GM10266 (cell line): ENCODE results near the gene C12orf57.

Source experiments
- DNase-seq: peaks from one replicate; pipeline ENCODE4 v3.0.0; 2012; ENCODE audit errors: extremely low spot score
- CTCF ChIP-seq: IDR thresholded peaks from 2 replicates; pipeline ENCODE4 v1.5.1; 2012; ENCODE audit warnings: mild to moderate bottlenecking, low read depth; ENCODE audit not compliant: control insufficient read depth, insufficient read depth; ENCODE audit errors: missing control alignments

Gene C12orf57

DNA sequence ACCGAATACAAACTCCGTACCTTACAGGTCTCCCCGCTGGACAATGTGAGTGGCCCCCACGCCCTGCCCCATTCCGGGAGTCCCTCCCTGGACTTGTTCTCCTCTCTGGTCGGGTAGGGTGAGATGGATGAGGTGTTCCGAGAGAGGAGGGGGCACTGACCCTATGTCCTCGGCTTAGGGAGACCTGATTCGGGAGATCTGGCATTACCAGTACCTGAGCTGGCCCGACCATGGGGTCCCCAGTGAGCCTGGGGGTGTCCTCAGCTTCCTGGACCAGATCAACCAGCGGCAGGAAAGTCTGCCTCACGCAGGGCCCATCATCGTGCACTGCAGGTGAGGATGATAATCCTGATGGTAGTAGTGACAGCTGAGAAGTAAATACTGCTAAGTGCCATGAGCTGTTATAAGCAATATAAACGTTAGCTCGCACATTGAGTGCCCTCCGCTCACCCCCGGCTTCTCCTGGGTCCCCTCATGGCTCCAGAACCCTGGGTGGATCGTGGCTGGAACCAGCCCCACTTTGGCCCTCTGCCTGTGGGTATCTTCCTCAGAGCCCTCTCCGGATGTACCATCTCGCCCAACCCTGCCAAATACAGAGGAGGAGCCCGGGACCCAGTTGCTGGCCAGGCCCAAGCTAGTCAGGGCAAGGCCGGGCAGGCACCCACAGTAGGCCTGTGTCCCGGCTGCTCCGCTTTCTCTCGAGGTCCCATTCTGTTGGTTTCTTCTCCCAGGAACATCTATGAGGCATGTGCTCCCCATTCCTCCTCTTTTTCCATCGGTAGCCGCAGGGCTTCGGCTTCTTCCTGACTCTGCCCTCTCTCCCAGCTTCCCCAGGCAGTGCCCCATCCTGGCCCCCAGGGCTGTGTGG lies 14.2 kb downstream of the C12orf57 start:
- no peak for DNase-seq

GRCh38 chr12:6958609-6959057 lies 14.8 kb downstream of the C12orf57 start:
- no peak for DNase-seq
- no peak for TF ChIP-seq CTCF

More for the DNA sequence above, 14.2 kb downstream of the C12orf57 start:
- TF ChIP-seq CTCF: no peak

- DNase-seq: peak; percentile 77
- TF ChIP-seq CTCF: no peak
Observed at GRCh38 chr12:6959058-6959804, 15.4 kb downstream of the C12orf57 start.

DNA sequence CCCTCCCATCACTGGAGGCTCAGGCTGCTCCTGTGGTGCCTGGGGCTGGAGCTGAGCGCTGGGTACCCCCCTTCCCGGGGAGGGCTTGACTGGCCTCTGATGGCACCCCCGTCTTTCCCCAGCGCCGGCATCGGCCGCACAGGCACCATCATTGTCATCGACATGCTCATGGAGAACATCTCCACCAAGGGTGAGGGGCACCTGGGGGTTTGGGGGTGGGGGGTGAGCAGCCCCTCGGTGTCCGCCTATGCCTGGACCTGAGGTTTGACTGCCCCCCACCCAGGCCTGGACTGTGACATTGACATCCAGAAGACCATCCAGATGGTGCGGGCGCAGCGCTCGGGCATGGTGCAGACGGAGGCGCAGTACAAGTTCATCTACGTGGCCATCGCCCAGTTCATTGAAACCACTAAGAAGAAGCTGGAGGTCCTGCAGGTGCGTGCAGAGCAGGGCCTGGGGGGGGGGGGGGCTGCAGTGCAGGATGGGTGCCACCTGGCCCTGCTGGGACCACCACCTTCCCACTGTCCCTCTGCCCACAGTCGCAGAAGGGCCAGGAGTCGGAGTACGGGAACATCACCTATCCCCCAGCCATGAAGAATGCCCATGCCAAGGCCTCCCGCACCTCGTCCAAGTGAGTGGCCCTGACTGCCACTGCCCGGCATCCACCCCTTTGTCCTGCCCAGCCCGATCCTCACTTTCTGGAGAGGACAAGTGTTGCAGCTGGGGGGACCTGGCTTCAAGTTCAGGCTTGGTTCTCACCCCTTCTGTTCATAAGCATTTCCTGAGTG lies 16.2 kb downstream of the C12orf57 start:
- no peak for TF ChIP-seq CTCF
- no peak for DNase-seq

- TF ChIP-seq CTCF: peak; percentile 72
- DNase-seq: peak; percentile 52
Observed at GRCh38 chr12:6960593-6961277, 16.9 kb downstream of the C12orf57 start.

GRCh38 chr12:6961278-6961694 lies 17.5 kb downstream of the C12orf57 start:
- peak; percentile 51 for DNase-seq
- TF ChIP-seq CTCF: no peak
